ENCODE measurements around the gene PTOV1.
"Not testable (repeated sequence)": the region's sequence is repeated elsewhere in the genome, so short reads cannot be mapped to it uniquely, and the experiment has no call there.

The PTOV1 gene

GRCh38 chr19:49817964-49818648 is 32.9 kb upstream of the PTOV1 start, which contains the start of gene MED25:
TSS of gene MED25 (plus strand) at chr19:49818289. CDS start at chr19:49818342, 53 bp downstream.
- DNase-seq (ENCODE audit: low read depth), result peak; percentile 64

GRCh38 chr19:49818649-49819370 is 32.1 kb upstream of the PTOV1 start:
- DNase-seq (ENCODE audit: low read depth), result no peak

GRCh38 chr19:49819452-49820115 is 31.4 kb upstream of the PTOV1 start:
- not testable (repeated sequence) for DNase-seq (ENCODE audit: low read depth)

GRCh38 chr19:49820125-49820524 is 30.8 kb upstream of the PTOV1 start:
- no peak for DNase-seq (ENCODE audit: low read depth)

- no peak for DNase-seq (ENCODE audit: low read depth)
These were observed 27.5 kb upstream of the PTOV1 start for GRCh38 chr19:49823472-49823871.

- DNase-seq (ENCODE audit: low read depth), result no peak
These were observed 26.3 kb upstream of the PTOV1 start for GRCh38 chr19:49824662-49825061.

- no peak for DNase-seq (ENCODE audit: low read depth)
These were observed 23.9 kb upstream of the PTOV1 start for GRCh38 chr19:49827034-49827433.

- DNase-seq (ENCODE audit: low read depth), result no peak
These were observed 21.8 kb upstream of the PTOV1 start for GRCh38 chr19:49829200-49829599.

GRCh38 chr19:49829721-49830120 is 21.2 kb upstream of the PTOV1 start:
- DNase-seq (ENCODE audit: low read depth), result no peak

- no peak for DNase-seq (ENCODE audit: low read depth)
These were observed 20.2 kb upstream of the PTOV1 start for GRCh38 chr19:49830766-49831165.

GRCh38 chr19:49831592-49831991 is 19.4 kb upstream of the PTOV1 start:
- no peak for DNase-seq (ENCODE audit: low read depth)

GRCh38 chr19:49832556-49832955 is 18.4 kb upstream of the PTOV1 start:
- no peak for DNase-seq (ENCODE audit: low read depth)

- DNase-seq (ENCODE audit: low read depth), result no peak
These were observed 17.4 kb upstream of the PTOV1 start for GRCh38 chr19:49833599-49833998.

GRCh38 chr19:49835562-49835961 is 15.4 kb upstream of the PTOV1 start:
- DNase-seq (ENCODE audit: low read depth), result no peak

GRCh38 chr19:49836176-49837008 is 14.6 kb upstream of the PTOV1 start:
- no peak for DNase-seq (ENCODE audit: low read depth)

GRCh38 chr19:49837009-49837310 is 14.0 kb upstream of the PTOV1 start:
- no peak for DNase-seq (ENCODE audit: low read depth)

- DNase-seq (ENCODE audit: low read depth), result no peak
These were observed 13.5 kb upstream of the PTOV1 start for GRCh38 chr19:49837425-49837824.

- no peak for DNase-seq (ENCODE audit: low read depth)
These were observed 11.9 kb upstream of the PTOV1 start for GRCh38 chr19:49838885-49839588.

- DNase-seq (ENCODE audit: low read depth), result no peak
These were observed 11.2 kb upstream of the PTOV1 start for GRCh38 chr19:49839713-49840112.

GRCh38 chr19:49840321-49840720 is 10.6 kb upstream of the PTOV1 start:
- DNase-seq (ENCODE audit: low read depth), result no peak

- no peak for DNase-seq (ENCODE audit: low read depth)
These were observed 10.2 kb upstream of the PTOV1 start for GRCh38 chr19:49840736-49841249.

GRCh38 chr19:49843265-49843664 is 7.7 kb upstream of the PTOV1 start:
- no peak for DNase-seq (ENCODE audit: low read depth)
